GM06990 (cell line): ENCODE results near the gene ZSWIM1.

Experiments
- DNase-seq: peaks from one replicate; pipeline ENCODE4 v3.0.0-alpha.2; 2011; ENCODE audit not compliant: insufficient read length; ENCODE audit errors: extremely low read depth
- H3K27me3 ChIP-seq: replicated peaks from 2 replicates; pipeline ENCODE4 v1.6.0; 2011; ENCODE audit warnings: low read length; ENCODE audit not compliant: control insufficient read depth, insufficient read depth
- H3K36me3 ChIP-seq: 2 replicates; pipeline ENCODE4 v1.5.1; 2011; ENCODE audit warnings: low read length; ENCODE audit not compliant: control insufficient read depth, insufficient read depth
- H3K4me3 ChIP-seq: replicated peaks from 2 replicates; pipeline ENCODE4 v1.5.1; 2011; ENCODE audit warnings: low read depth, mild to moderate bottlenecking, control low read depth, low read length
- TF ChIP-seq, protein P1 (sequence below): IDR thresholded peaks from 2 replicates; pipeline ENCODE4 v1.5.1; 2011; ENCODE audit warnings: low read length, control low read depth, mild to moderate bottlenecking, inconsistent platforms; ENCODE audit not compliant: insufficient read depth, poor library complexity, severe bottlenecking

ZSWIM1 gene

GRCh38 chr20:45842169-45842812, 38.7 kb upstream of the ZSWIM1 start:
- H3K36me3 ChIP-seq, result peaks cover 14% of the 10 kb centered on the region
- no peak overlapping the region for H3K4me3 ChIP-seq
- H3K27me3 ChIP-seq, result no peaks in the 10 kb centered on the region
- TF ChIP-seq, protein P1, sequence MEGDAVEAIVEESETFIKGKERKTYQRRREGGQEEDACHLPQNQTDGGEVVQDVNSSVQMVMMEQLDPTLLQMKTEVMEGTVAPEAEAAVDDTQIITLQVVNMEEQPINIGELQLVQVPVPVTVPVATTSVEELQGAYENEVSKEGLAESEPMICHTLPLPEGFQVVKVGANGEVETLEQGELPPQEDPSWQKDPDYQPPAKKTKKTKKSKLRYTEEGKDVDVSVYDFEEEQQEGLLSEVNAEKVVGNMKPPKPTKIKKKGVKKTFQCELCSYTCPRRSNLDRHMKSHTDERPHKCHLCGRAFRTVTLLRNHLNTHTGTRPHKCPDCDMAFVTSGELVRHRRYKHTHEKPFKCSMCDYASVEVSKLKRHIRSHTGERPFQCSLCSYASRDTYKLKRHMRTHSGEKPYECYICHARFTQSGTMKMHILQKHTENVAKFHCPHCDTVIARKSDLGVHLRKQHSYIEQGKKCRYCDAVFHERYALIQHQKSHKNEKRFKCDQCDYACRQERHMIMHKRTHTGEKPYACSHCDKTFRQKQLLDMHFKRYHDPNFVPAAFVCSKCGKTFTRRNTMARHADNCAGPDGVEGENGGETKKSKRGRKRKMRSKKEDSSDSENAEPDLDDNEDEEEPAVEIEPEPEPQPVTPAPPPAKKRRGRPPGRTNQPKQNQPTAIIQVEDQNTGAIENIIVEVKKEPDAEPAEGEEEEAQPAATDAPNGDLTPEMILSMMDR, result no peak
- no peak for DNase-seq

GRCh38 chr20:45843506-45843905, 37.5 kb upstream of the ZSWIM1 start:
- Histone ChIP-seq H3K36me3 (peaks cover 15% of the 10 kb centered on the region), H3K27me3 (no peaks in the 10 kb centered on the region), H3K4me3 (no peak overlapping the region)
- DNase-seq, result no peak
- TF ChIP-seq, protein P1, result no peak

DNA sequence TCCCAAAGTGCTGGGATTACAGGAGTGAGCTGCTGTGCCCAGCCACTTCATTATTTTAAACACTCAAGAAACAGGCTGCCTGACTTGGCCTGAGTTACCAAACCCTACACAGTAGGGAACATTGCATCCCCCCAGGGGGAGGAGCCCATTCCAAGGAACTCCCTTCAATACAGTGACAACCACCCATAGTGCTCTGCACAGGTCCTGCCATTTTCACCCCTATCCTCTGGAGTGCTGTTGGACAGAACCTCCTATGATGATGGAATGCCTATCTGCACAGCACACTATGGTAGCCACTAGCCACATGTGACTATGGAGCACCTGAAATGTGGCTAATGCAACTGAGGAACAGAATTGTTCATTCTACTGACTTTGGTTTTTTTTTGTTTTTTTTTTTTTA, 35.6 kb upstream of the ZSWIM1 start:
- no peak for DNase-seq
- TF ChIP-seq, protein P1, result no peak
- no peak overlapping the region for H3K4me3 ChIP-seq
- H3K36me3 ChIP-seq, result peaks cover 19% of the 10 kb centered on the region
- no peaks in the 10 kb centered on the region for H3K27me3 ChIP-seq

DNA sequence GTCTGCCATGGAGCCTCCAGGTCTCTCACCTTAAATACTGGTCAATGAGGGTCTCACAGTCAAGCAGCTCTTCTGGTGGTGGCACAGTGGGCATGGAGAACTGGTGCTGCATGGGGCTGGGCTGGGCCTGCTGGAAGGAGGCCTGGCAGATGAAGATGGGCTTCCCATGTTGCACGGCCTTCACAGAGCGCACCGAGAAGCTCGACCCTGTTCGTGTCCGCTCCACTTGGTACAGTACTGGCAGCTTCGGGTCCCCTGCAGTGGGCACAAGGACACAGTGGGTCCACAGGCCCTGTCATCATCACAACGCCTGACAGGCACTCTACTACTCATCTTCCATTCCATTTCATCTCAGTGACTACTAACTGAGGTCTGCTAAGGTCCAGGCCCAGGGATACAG, 32.6 kb upstream of the ZSWIM1 start:
- TF ChIP-seq, protein P1, result no peak
- no peak for DNase-seq
- Histone ChIP-seq H3K27me3 (no peaks in the 10 kb centered on the region), H3K4me3 (no peak overlapping the region), H3K36me3 (peaks cover 17% of the 10 kb centered on the region)

DNA sequence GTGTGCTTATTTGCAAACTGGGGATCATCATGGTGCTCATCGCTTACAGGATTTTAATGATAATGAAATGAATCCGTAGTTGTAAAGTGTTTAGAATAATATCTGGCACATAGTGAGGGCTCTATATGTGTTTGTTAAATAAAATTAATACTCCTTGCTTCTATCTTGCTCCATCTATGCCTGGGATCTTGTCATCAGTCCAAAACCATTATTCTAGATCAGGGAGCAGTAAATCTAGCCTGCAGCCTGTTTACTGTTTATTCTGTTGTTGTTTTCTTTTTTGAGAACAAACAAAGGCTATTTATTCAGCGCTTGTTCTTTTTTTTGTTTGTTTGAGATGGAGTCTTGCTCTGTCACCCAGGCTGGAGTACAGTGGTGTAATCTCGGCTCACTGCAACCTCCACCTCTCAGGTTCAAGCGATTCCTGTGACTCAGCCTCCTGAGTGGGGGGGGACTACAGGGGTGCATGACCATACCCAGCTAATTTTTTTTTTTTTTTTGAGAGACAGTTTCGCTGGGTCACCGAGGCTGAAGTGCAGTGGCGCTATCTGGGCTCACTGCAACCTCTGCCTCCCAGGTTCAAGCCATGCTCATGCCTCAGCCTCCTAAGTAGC, 32.0 kb upstream of the ZSWIM1 start:
- DNase-seq, result no peak
- Histone ChIP-seq H3K4me3 (no peak overlapping the region), H3K27me3 (no peaks in the 10 kb centered on the region), H3K36me3 (peaks cover 11% of the 10 kb centered on the region)
- TF ChIP-seq, protein P1, result no peak
